Measurements from ENCODE around the gene UBR1. TPM values are rescaled to one million over a fixed set of nuclear protein-coding genes. Genes with fewer than 3 reads are reported as not detected.

The UBR1 gene
- total RNA-seq, 1 experiment from 2014 or later = 22.2 TPM

DNA sequence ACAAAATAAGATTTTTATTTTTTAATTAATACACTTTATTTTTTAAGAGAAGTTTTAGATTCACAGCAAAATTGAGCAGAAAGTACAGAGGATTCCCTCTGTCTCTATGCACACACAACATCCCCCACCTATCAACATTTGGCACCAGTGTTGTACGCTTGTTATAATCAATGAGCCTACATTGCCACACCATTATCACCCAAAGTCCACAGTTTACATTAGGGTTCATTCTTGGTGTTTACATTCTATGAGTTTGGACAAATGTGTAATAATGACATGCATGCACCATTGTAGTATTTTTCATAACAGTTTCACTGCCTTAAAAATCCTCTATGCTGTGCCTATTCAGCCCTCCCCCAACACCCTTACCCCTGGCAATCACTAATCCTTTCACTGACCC, 134.0 kb downstream of the UBR1 start:
- no peak overlapping the region for H3K4ac ChIP-seq (ENCODE audit: low read depth, low read length)
- no peaks in the 10 kb centered on the region for H3K27me3 ChIP-seq (ENCODE audit: insufficient read depth, low read length)
- H3K18ac ChIP-seq (ENCODE audit: insufficient read length, low read depth, low read length) = no peak overlapping the region
- H3K4me1 ChIP-seq (ENCODE audit: insufficient read depth, low read length) = no peaks in the 10 kb centered on the region
- no peak overlapping the region for H2BK5ac ChIP-seq (ENCODE audit: insufficient read length, low read length)
- no peak overlapping the region for H4K91ac ChIP-seq (ENCODE audit: insufficient read length, low read depth, low read length)
- H4K5ac ChIP-seq (ENCODE audit: insufficient read length, low read depth, low read length) = no peak overlapping the region
- no peak overlapping the region for H3K14ac ChIP-seq (ENCODE audit: insufficient read depth, low read length)
- no peak overlapping the region for H3K9ac ChIP-seq (ENCODE audit: extremely low read depth, insufficient read length, low read length)
- no peaks in the 10 kb centered on the region for H3K79me2 ChIP-seq (ENCODE audit: insufficient read depth, low read length)
- no peak overlapping the region for H3K27ac ChIP-seq (ENCODE audit: insufficient read length, low read depth, low read length)
- Mint-ChIP-seq H3K4me1 (no peaks in the 10 kb centered on the region), H3K27me3 (ENCODE audit: low read depth) (no peaks in the 10 kb centered on the region), H3K36me3 (ENCODE audit: insufficient read depth in 1 of 3, low read depth in 3 of 3) (peaks cover 53 to 71% (median 60%) of the 10 kb centered on the region in 3 experiments), H3K4me3 (no peak overlapping the region), H3K9me3 (peaks cover 0 to 1% of the 10 kb centered on the region in 2 experiments; a peak in 2 of 5 replicates), H3K27ac (no peak overlapping the region)
- no peaks in the 10 kb centered on the region for H3K9me3 ChIP-seq (ENCODE audit: control insufficient read depth, low read depth, low read length)
- no peak for DNase-seq
- no peak overlapping the region for H3K56ac ChIP-seq (ENCODE audit: insufficient read length, low read depth, low read length)
- no peak overlapping the region for H2AK5ac ChIP-seq (ENCODE audit: insufficient read length, low read length)
- H4K8ac ChIP-seq (replicated peaks; ENCODE audit: insufficient read length, low read depth, low read length) = no peak overlapping the region
- no peak overlapping the region for H2BK20ac ChIP-seq (ENCODE audit: low read depth, low read length, poor library complexity, severe bottlenecking)
- no peaks in the 10 kb centered on the region for H4K20me1 ChIP-seq (ENCODE audit: control insufficient read depth, insufficient read depth, insufficient read length)
- no peaks in the 10 kb centered on the region for H3K79me1 ChIP-seq (ENCODE audit: insufficient read depth, low read depth, low read length, poor library complexity, severe bottlenecking)
- WGBS (ENCODE audit: extremely low coverage, insufficient read length, low lambda C conversion rate) = no CpG with 5 or more reads among the region's 1 CpG
- no peak overlapping the region for H3T11ph ChIP-seq (ENCODE audit: low read length)
- H3K23me2 ChIP-seq (ENCODE audit: insufficient read length, low read depth, low read length, poor library complexity, severe bottlenecking) = no peaks in the 10 kb centered on the region
- no peak overlapping the region for H2AFZ ChIP-seq (ENCODE audit: low read length)
- H2BK12ac ChIP-seq (ENCODE audit: insufficient read length, low read depth, low read length) = no peak overlapping the region
- TF ChIP-seq, protein P1, sequence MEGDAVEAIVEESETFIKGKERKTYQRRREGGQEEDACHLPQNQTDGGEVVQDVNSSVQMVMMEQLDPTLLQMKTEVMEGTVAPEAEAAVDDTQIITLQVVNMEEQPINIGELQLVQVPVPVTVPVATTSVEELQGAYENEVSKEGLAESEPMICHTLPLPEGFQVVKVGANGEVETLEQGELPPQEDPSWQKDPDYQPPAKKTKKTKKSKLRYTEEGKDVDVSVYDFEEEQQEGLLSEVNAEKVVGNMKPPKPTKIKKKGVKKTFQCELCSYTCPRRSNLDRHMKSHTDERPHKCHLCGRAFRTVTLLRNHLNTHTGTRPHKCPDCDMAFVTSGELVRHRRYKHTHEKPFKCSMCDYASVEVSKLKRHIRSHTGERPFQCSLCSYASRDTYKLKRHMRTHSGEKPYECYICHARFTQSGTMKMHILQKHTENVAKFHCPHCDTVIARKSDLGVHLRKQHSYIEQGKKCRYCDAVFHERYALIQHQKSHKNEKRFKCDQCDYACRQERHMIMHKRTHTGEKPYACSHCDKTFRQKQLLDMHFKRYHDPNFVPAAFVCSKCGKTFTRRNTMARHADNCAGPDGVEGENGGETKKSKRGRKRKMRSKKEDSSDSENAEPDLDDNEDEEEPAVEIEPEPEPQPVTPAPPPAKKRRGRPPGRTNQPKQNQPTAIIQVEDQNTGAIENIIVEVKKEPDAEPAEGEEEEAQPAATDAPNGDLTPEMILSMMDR (conservative IDR thresholded peaks at IDR 0.05) = no peak
- no peak overlapping the region for H3K23ac ChIP-seq (ENCODE audit: insufficient read length, low read depth, low read length)
- no peak overlapping the region for H3K4me2 ChIP-seq (ENCODE audit: insufficient read depth, insufficient read length, low read length)
- H2BK15ac ChIP-seq (ENCODE audit: low read depth, low read length) = no peak overlapping the region
- H2BK120ac ChIP-seq (ENCODE audit: low read depth, low read length, poor library complexity, severe bottlenecking) = no peak overlapping the region
